GM18870 (cell line): ENCODE measurements around the gene KDM2B.
"Not testable (repeated sequence)": the region's sequence is repeated elsewhere in the genome, so short reads cannot be mapped to it uniquely, and the experiment has no call there.

Experiments
- ATAC-seq: cut with Tn5 transposase; IDR thresholded peaks from one replicate; pipeline ENCODE4 v1.9.1; 2021; ENCODE audit warnings: moderate library complexity; ENCODE audit not compliant: unreplicated experiment

Gene KDM2B

DNA sequence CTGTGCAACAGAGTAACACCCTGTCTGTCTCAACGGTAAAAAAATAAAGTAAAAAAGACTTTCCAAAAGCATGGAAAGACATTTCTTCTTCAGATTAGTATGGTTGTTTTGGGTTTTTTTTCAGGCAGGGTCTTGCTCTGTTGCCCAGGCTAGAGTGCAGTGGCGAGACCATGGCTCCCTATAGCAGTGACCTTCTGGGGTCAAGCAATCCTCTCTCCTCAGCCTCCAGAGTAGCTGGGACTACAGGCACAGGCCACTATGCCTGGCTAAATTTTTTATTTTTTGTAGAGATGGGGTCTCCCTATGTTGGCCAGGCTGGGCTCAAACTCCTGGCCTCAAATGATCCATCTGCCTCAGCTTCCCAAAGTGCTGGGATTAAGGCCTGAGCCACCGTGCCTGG, 72.8 kb downstream of the KDM2B start:
- no peak for ATAC-seq

DNA sequence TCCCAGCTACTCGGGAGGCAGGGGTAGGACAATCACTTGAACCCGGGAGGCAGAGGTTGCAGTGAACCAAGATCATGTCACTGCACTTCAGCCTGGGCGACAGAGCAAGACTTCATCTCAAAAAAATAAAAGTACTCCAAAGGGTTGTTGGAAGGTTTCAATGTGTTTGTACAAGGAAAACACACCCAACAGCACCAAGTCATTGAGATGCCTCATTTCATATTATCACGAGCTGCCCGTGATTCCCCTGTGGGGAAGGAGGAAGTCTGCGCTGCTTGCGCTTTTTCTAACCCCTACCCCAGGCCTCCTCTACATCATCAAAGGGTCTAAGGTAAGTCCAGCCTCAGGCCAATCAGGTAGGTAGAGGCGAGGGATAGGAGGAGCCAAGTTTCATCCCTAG, 73.6 kb downstream of the KDM2B start:
- ATAC-seq, result no peak

DNA sequence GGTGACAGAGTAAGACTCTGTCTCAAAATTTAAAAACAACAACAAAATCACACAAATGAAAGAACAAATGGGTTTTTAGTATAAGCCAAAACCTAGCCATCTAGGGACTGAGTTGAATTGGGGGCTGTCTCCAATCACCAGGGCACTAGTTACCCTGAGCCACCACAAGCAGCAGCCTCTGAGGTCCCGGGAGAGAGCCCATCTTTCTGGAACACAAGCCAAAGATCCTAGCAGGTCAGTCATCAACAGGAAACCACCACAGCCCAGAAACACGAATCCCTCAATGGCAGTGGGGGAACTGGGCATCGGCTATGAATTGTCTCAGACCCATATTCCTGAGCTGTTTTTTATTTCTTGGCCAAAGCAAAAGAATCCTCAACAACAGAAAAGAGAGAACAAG, 75.3 kb downstream of the KDM2B start:
- no peak for ATAC-seq

DNA sequence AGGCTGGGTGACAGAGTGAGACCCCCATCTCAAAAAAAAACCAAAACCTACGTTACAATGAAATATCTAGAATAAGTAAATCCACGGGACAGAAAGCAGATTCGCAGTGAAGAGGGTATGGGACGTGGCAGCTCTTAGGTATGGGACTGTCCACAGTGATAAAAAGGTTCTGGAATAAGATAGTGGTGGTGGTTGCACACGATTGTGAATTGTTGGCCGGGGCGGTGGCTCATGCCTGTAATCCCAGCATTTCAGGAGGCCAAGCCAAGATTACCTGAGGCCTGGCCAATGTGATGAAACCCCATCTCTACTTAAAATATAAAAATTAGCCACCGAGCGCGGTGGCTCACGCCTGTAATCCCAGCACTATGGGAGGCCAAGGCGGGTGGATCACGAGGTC, 76.3 kb downstream of the KDM2B start:
- no peak for ATAC-seq

DNA sequence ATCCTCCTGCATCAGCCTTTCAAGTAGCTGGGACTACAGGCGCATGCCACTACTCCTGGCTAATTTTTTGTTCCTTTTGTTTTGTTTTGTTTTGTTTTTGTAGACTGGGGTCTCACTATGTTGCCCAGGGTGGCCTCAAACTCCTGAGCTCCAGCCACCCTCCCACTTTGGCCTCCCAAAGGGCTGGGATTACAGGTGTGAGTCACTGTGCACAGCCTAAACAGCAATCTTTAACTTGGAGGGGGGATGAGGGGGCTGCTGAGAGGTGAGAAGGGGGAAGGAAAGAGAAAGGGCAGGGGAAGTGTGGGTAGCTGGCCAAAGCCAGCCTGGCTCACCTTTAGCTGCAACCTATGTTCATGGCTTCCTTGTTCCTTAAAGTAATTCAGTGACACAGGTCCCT, 77.4 kb downstream of the KDM2B start:
- no peak for ATAC-seq

DNA sequence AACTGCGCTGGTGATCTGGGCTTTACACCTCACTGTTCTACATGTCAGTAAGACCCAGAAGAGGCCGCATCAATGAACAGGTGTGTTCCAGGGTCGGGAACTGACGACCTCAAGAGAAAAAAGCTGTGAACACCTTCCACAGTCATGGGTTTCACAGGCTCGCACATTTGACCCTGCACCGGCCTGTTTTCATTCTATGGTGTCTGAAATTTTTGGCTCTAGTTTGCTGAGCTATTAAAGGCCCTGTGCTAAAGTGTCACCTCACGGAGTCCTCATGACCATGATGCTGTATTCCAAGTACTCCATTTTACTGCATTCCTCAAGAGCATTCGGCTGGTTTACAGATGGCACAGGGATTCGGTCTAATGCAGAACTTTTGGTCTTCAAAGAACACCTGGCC, 78.9 kb downstream of the KDM2B start:
- no peak for ATAC-seq

DNA sequence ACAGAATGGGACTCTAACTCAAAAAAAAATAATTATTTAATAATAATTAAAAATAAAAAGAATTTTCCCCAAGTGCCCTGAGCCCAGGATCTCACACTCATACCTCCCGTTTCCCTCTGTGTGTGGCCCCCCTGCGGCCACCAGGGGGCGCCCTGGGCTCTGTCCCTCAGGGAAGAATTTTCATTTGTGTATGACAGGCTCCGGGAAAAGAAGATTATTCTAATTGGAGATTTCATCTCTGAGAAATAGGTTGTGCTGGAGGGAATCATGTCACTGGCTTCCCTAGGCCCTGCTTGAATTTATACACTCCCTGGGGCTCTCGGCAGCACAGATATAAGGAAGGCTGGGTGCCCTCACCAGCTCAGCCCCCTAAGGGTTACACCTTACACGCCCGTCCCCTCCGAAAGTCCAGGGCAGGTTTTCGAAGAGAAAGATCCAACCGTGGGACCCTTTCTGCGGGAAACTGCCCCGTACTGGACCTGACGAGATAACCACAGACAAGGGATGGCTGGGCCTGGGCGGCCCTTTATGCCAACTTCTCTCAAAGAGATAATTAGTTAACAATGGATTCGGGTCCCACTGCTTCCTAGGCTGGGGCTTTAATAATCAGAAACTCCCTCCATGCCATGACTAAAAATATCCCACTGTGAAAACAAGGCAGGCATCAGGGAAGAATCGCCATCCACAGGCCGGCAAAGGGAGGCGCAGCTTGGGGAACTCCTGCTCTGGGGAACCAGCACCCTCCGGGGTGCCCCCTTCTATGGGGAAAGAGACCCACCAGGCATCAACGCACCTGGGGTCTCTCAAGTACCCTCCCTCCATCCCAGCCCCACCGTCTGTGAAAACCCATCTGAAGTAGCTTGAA, 80.7 kb downstream of the KDM2B start:
- no peak for ATAC-seq

DNA sequence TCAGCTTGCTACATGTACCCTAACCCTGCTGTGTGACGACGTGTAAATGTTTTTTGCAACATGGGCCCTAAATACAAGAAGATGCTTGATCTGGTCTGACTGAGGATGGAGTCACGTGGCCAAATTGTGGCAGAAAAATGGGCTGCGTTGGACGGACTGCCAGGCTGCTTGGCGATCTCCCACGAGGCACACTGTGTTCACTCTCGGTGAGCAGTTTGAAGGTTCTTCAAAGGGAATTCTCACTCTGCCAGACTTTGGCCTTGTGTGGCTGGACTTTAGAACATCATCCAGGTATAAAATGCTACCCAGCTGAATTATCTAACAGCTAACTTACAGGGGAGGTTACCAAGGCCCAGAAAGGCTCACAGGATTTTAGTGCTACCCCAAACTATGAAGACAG, 85.1 kb downstream of the KDM2B start:
- no peak for ATAC-seq

DNA sequence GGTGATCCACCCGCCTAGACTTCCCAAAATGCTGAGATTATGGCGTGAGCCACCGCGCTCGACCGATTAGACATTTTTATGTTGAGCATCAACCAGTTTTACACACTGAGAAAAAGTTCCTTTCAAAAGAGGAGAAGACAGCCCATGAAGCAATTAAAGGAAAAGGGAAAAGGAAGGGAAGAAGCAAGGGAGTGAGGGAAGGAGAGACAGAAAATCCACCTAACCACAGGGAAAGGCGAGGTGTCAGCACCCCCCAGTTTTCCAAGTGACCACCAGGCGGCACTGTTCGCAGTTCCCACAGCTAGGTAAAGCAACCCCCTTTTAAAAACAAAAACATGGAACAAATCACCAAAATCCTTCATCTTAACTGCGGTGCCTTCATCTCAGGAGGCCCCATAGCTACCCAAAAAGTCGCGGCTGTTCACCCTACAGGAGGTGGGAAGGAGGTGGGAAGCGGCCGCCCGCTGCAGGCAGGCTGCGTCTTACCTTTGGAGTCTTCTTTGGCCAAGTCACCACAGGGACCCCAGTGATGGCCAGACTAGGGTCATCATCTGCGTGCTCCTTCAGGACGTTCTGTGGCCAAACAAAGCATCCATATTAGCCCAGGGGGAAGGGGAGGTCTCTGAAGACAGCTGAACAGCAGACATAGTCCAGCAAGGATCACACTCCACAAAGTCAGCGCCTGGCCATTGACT, 86.6 kb downstream of the KDM2B start:
- no peak for ATAC-seq

DNA sequence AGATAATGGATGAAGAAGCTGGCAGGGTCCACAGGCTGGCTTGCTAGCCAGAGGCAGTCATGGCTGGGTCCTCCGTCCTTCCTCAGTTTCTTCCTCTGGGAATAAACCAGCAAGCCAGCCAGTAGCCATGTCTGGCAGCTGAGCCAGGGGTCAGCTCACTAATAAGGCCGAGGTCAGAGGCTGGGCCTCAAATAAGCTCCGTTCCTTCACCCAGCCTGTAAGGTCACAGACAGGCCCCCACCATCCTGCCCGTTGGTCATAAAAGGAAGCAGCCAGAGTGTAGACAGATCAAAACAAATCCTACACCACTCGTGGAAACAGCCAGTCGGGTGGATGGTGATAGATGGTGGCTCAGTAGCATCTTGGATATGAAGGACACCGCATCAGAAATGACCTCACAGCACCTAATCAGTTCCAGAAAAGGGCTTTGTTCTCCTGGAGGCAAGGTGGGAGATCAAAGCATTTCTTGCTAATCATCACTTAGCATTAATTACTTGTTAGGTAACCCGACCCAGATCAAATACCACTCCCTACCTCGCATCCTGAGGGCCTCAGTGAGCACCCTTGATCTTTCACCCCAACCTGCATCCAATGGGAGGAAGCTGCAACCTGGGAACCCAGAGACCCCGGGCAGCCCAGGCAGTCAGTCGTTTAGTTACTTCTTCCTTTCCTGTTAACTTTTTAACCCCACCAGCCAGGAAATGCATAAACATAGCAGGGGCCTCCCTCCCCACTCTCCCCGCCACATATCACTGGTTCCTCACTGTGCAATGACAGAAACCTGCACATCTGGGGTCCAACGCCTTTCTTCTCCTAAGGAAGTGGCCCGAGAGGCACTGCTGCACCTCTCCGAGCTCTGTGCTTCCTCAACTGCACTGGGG, 90.2 kb downstream of the KDM2B start:
- no peak for ATAC-seq

DNA sequence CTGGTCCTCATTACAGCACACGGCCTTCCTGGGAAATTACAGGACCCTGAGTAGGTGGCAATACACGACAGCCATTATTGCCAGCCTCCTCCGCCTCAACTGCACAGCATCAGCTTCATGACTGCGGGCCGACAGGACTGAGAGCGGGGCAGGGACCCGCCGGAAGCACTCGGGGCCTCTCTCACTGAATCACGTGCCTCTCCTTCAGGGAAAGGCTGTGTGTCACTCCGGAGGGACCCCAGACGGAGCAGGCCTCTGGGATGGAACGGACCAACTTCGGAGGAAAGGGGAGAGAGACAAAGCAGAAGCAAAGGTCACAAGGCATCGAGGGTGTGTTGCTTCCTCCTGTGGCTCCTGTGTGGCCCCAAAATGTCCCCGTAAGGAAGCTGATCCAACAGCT, 90.9 kb downstream of the KDM2B start:
- no peak for ATAC-seq

DNA sequence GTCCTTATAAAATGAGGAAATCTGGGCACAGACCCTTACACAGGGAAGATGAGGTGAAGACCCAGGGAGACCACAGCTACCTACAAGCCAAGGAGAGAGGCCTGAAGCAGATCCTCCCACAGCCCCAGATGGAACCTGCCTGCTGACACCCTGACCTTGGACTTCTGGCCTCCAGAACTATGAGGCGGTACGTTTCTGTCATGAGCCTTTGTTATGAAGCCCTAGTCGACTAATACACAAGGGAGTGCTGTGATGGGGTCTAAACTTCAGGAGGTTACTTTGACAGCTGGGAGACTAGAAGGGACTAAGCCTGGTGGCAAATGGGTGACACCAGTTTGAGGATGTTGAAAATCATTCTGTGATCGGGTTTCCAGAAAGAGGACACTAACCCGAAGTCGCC, 95.9 kb downstream of the KDM2B start:
- ATAC-seq, result no peak

DNA sequence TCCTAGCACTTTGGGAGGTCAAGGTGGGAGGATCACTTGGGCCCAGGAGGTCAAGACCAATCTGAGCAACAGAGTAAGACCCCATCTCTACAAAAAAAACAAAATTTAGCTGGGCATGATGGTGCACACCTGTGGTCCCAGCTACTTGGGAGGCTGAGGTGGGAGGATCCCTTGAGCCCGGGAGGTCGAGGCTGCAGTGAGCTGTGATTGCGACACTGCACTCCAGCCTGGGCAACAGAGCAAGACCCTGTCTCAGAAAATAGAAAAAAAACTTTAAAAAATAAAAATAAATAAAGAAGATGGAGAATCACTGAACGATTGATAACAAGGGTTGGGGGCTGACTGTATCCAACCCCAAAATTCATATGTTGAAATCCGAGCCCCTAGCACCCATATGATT, 96.3 kb downstream of the KDM2B start:
- ATAC-seq, result not testable (repeated sequence)

DNA sequence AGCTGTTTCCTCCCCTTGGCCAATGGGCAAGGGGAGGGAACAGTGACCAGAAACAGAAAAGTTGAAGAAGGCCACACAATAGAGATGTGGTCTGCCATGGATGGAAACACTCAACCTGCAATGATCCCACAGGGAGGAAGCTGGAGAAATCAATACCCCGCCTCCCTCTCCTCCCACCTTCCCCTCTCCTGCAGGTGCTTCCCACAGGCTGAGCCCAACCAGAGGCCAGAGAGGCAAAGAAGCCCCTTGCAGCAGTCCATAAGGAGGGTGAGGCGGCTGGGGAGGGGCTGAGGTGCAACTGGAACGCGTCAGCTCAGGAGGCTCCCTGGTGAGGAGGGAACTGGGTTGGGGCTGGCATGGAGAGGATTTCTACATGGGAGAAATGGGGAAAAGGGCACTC, 96.9 kb downstream of the KDM2B start:
- ATAC-seq, result no peak

DNA sequence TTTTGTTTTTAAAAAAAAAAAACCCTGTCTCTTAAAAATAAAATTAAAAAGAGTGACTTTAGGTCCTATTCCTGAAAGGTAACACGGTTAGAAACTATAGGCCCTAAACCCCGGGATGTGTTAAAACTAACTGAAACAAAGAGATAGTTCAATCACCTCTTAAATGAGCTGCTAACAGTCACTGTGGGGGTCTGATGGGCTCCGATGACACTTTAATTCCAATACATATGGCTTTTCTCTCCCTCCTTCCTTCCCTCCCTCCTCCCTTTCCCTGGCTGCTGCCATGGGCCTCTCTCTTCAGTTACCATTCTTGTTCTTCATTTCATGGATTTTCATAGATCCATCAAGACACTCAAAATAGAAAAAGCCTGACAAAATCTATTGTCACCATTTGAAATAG, 104.3 kb downstream of the KDM2B start:
- no peak for ATAC-seq

DNA sequence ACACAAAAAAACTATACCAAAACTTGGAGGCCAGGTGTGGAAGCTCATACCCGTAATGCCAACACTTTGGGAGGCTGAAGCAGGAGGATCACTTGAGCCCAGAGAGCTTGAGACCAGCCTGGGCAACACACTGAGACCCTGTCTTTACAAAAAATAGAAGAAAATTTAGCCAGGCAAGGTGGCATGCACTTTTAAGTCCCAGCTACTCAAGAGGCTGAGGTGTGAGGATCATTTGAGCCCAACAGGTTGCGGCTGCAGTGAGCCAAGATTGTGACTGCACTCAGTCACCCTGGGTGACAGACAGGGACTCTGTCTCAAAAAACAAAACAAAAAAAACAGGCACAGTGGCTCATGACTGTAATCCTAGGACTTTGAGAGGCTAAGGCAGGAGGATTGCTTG, 105.5 kb downstream of the KDM2B start:
- no peak for ATAC-seq

DNA sequence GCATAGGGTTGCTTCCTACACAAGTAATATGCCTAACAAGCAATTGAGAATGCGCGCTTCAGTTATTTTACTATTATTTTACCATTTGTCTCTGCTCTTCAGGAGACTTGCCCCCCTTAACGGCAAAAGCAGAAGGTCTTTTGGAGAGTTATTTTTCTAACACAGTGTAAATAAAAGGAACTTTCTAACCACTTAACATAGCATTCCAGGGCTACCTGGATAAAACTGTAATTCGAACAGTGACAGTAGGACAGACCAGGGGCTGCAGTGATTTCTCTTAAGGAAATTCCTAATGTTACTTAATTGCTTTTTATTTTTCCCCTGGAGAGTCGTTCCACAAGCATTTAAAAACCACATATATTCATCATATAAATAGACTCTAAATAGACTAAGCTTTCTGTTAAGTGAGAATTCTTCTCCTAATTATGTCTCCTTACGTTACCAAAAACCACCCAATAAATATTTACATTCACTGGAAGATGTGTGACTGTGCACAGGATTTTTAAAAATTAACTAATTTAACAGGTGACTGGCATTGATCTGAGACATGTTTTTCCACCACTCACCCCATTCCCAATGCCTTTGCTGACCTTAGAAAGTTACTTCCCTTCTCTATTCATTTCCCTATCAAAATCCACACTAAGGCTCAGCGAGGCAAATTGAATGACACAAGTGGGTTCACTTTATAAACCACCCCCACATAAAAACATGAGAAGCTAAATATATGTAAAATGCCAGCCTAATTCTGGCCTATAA, 108.5 kb downstream of the KDM2B start:
- ATAC-seq, result no peak

DNA sequence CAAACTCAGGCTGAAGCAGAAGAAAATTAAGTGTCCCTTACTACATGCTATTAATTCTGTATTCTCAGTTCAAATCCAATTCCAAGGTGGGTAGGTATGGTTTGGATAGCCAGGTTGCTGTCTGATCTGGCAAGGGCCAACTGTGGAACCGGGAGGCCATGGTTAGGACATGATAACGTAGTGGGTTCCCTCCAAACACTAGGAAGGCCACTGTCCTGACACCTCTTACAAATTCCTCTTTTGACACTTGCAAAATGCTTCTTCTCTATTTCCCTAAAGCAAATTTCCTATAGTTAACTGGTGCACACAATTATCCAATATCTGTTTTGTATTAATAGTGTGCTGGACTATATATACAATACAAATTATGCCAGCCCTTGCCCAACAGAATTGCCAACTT, 110.1 kb downstream of the KDM2B start:
- ATAC-seq, result no peak

DNA sequence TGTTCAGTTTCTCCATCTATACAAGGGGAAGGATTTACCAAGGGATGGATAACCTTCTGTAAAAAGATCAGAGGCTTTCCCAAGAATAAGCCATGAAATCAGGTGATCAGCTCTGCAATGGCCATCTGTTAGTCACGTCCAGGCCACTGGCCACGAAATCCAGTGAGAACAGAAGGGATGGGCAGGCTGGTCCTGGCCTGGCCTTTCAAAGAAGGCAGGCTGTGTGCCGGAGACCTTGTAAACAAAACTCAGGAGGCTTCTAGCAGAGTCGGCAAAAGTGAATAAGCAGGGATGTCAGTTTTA, 112.4 kb downstream of the KDM2B start:
- ATAC-seq, result no peak

DNA sequence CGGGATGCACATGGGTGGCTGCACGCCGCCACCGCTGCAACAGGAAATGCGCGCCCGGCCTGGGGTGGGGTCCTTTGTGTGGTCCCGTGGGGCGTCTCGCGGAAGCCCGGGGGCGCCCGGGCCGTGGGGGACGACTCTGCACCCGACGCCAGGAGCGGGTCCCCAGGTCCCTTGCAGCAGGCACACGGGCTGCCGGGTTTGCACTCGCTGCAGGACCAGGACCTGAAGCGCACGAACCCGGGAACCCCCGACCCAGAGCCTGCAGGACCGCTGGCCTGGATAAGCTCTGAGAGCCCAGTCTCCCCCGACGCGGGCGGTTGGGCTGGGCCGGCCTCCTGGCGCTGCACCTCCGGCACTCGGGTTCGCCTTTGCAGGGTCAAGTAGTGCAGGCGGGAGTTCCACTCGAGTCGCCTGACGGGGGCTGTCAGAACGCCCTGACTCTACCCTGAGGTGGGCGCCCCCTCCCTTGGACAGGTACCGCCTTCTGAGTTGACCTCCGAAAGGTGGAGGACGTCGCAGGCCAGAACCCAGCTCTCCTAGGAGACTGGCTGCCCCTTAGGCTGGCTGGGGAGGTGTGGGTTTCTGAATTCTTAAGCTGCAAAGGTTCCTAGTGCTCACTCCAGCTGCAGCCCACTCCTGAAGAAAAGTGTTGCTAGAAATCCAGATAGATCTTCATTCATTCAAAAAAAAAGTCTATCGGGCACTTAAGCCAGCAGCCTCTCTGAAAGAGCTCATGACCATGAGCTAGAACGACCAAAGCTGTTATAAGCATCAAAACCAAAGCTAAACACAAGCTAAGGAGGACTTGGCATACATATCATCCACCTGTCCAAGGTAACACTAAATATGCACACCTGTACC, 113.0 kb downstream of the KDM2B start:
- ATAC-seq, result peak; percentile 24
